Gastrocnemius medialis (tissue), 4 donors: ENCODE measurements around the gene SREBF1. TPM values are rescaled to one million over a fixed set of nuclear protein-coding genes. Genes with fewer than 3 reads are reported as not detected.

ENCODE experiments used
- ATAC-seq, 2 donors: fragments of 150-250 bp; one replicate each; pipeline ENCODE4 v1.9.1; 2016
- DNase-seq, 2 donors: peaks; one replicate each; pipeline ENCODE4 v3.0.0-alpha.2; 2019
- H3K27ac ChIP-seq, 4 donors: fragments of 200-600 bp; sonication (generic); 1 replicate in 1 of 4; 2 replicates in 3 of 4; pipeline ENCODE4 v1.5.1; 2016 to 2018; ENCODE audit warnings: mild to moderate bottlenecking in 2 of 4, moderate library complexity in 1 of 4
- H3K27me3 ChIP-seq, 3 donors: fragments of 200-600 bp; sonication (generic) in 2 of 3; 1 replicate in 1 of 3; 2 replicates in 2 of 3; pipeline versions ENCODE4 v1.5.1 to v1.6.0; 2016 to 2019; ENCODE audit warnings: mild to moderate bottlenecking in 1 of 3, moderate library complexity in 1 of 3
- H3K36me3 ChIP-seq, 2 donors: fragments of 200-600 bp; sonication (generic) in 1 of 2; one replicate each; pipeline ENCODE4 v1.5.1; 2017 to 2018
- H3K4me1 ChIP-seq, 2 donors: fragments of 200-600 bp; sonication (generic) in 1 of 2; one replicate each; pipeline ENCODE4 v1.5.1; 2016 to 2017; ENCODE audit warnings: mild to moderate bottlenecking in 2 of 2
- H3K4me3 ChIP-seq, 4 donors: fragments of 200-600 bp; sonication (generic) in 3 of 4; 1 replicate in 1 of 4; 2 replicates in 3 of 4; pipeline ENCODE4 v1.5.1; 2016 to 2019; ENCODE audit warnings: mild to moderate bottlenecking in 2 of 4
- H3K9me3 ChIP-seq, 3 donors: fragments of 200-600 bp; sonication (generic) in 2 of 3; 1 replicate in 1 of 3; 2 replicates in 2 of 3; pipeline ENCODE4 v1.5.1; 2016 to 2019
- POLR2A ChIP-seq, 2 donors: fragments of 450-650 bp; IDR thresholded peaks; one replicate each; pipeline ENCODE4 v1.6.1; 2017; ENCODE audit warnings: antibody characterized with exemption in 2 of 2, mild to moderate bottlenecking in 2 of 2, moderate library complexity in 2 of 2
- in situ Hi-C, 4 donors: fragments of 200-750 bp; cut with MboI; loops; one replicate each; pipeline versions ENCODE4 v1.15.0 to v1.8.0; 2017; ENCODE audit warnings: low sequenced_read_pairs in 4 of 4
- intact Hi-C: fragments of 100-400 bp; cut with DNase I; formaldehyde crosslinking; loops from one replicate; pipeline ENCODE4 v1.15.1; 2023; ENCODE audit warnings: low total_unique reads
- total RNA-seq, 4 donors: library from RNA; depleted of rRNA; stranded (reverse); fragments of >200 nt; gene quantifications; one replicate each; pipeline versions ENCODE4 v1.1.0 to v1.2.3, GENCODE V29; 2016
- TF ChIP-seq, protein P1 (sequence below), 5 experiments: fragments of 450-650 bp in 3 of 5; fragments of 200-600 bp in 2 of 5; sonication (generic) in 2 of 5; IDR thresholded peaks in 4 of 5; conservative IDR thresholded peaks in 1 of 5; 1 replicate in 4 of 5; 2 replicates in 1 of 5; pipeline ENCODE4 v1.5.1; 2016 to 2019; ENCODE audit warnings: antibody characterized with exemption in 5 of 5, mild to moderate bottlenecking in 3 of 5, moderate library complexity in 3 of 5

Gene SREBF1
- total RNA-seq, 4 donors from 2014 or later, result 11.1 to 64.5 (median 32.3) TPM

- TF ChIP-seq POLR2A (IDR thresholded peaks at IDR 0.05), result peak; percentile 69 to 76
- TF ChIP-seq, protein P1, sequence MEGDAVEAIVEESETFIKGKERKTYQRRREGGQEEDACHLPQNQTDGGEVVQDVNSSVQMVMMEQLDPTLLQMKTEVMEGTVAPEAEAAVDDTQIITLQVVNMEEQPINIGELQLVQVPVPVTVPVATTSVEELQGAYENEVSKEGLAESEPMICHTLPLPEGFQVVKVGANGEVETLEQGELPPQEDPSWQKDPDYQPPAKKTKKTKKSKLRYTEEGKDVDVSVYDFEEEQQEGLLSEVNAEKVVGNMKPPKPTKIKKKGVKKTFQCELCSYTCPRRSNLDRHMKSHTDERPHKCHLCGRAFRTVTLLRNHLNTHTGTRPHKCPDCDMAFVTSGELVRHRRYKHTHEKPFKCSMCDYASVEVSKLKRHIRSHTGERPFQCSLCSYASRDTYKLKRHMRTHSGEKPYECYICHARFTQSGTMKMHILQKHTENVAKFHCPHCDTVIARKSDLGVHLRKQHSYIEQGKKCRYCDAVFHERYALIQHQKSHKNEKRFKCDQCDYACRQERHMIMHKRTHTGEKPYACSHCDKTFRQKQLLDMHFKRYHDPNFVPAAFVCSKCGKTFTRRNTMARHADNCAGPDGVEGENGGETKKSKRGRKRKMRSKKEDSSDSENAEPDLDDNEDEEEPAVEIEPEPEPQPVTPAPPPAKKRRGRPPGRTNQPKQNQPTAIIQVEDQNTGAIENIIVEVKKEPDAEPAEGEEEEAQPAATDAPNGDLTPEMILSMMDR (IDR thresholded peaks at IDR 0.05 in 4 of 5, conservative IDR thresholded peaks at IDR 0.05 in 1 of 5), result no peak
- no peaks in the 10 kb centered on the region for H3K9me3 ChIP-seq
- intact Hi-C loops (loop anchor here (2.0 to 5.0 kb wide), 5 partner anchors 29 to 545 kb away; partner anchors contain the start of genes FLCN and RAI1), in situ Hi-C loops (loop anchor here in 1 of 4 donors (25.0 kb wide), 1 partner anchor 95 kb away; the partner anchor contains the start of gene RAI1)
- peak; percentile 66 for ATAC-seq
- peak; percentile 76 to 91 for DNase-seq
- H3K27ac ChIP-seq, result peak overlapping the region; percentile 88 to 98 (median 93)
- peaks cover 48 to 57% of the 10 kb centered on the region in 2 donors for H3K4me1 ChIP-seq
- no peaks in the 10 kb centered on the region for H3K27me3 ChIP-seq
- peak overlapping the region; percentile 56 to 94 (median 62) for H3K4me3 ChIP-seq
- no peaks in the 10 kb centered on the region for H3K36me3 ChIP-seq
Measured at GRCh38 chr17:17781591-17782496, 54.9 kb downstream of the SREBF1 start.

- DNase-seq (peak in 1 of 2 donors; percentile 36), ATAC-seq (no peak)
- Histone ChIP-seq H3K27ac (peak overlapping the region; percentile 88 to 98 (median 93)), H3K4me1 (peaks cover 43 to 52% of the 10 kb centered on the region in 2 donors), H3K27me3 (no peaks in the 10 kb centered on the region), H3K4me3 (peak overlapping the region in 2 of 4 donors; percentile 60 to 94), H3K9me3 (no peaks in the 10 kb centered on the region), H3K36me3 (no peaks in the 10 kb centered on the region)
- intact Hi-C loops (loop anchor here (5.0 kb wide), 1 partner anchor 544 kb away; the partner anchor contains the start of gene FLCN), in situ Hi-C loops (loop anchor here in 1 of 4 donors (25.0 kb wide), 1 partner anchor 94 kb away; the partner anchor contains the start of gene RAI1)
- TF ChIP-seq, protein P1 (IDR thresholded peaks at IDR 0.05 in 4 of 5, conservative IDR thresholded peaks at IDR 0.05 in 1 of 5), result no peak
- TF ChIP-seq POLR2A (IDR thresholded peaks at IDR 0.05), result no peak
Measured at GRCh38 chr17:17780922-17781590, 55.7 kb downstream of the SREBF1 start.

GRCh38 chr17:17779015-17779611, 57.7 kb downstream of the SREBF1 start:
- intact Hi-C loops (no loop called here), in situ Hi-C loops (loop anchor here in 1 of 4 donors (25.0 kb wide), 1 partner anchor 92 kb away; the partner anchor contains the start of gene RAI1)

More at GRCh38 chr17:17779015-17779611, 57.7 kb downstream of the SREBF1 start:
- H3K9me3 ChIP-seq, result no peaks in the 10 kb centered on the region
- ATAC-seq (no peak), DNase-seq (no peak)
- no peak for TF ChIP-seq POLR2A (IDR thresholded peaks at IDR 0.05)
- TF ChIP-seq, protein P1 (IDR thresholded peaks at IDR 0.05 in 4 of 5, conservative IDR thresholded peaks at IDR 0.05 in 1 of 5), result no peak
- no peak overlapping the region for H3K4me3 ChIP-seq
- H3K4me1 ChIP-seq, result peaks cover 31 to 42% of the 10 kb centered on the region in 2 donors
- H3K36me3 ChIP-seq, result no peaks in the 10 kb centered on the region
- H3K27ac ChIP-seq, result peak overlapping the region; percentile 73 to 83 (median 78)
- no peaks in the 10 kb centered on the region for H3K27me3 ChIP-seq
